ENCODE data around the gene CAMTA1.

The CAMTA1 gene

GRCh38 chr1:7293702-7294629, 508.7 kb downstream of the CAMTA1 start:
- Histone ChIP-seq H2AFZ (ENCODE audit: insufficient read depth, low read length, poor library complexity) (no peak overlapping the region), H3K9ac (ENCODE audit: low read length) (no peak overlapping the region)

DNA sequence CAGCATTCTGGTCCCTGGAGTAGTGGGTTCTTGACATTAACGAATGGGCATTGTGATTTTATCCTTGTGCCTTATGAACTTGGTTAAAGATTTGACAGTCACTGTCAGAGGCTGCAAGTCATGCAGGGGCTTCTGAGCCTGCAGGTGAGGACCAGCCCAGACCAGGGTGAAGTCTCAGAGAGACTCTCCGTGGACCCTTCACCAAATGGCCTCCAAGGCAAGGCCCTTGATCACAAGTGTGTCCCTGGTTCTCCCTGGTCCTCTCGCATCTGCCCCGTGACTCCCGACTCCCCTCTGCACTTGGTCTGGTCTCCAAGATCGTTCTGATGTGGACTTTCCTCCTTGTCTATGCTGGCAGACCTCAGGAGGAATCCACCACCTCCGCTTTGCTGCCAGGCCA, 509.4 kb downstream of the CAMTA1 start:
- no peak overlapping the region for H4K8ac ChIP-seq (ENCODE audit: low read depth, low read length)
- no peak overlapping the region for H2BK12ac ChIP-seq (ENCODE audit: low read length)
- no peak overlapping the region for H3K18ac ChIP-seq (ENCODE audit: low read length)
- no peak overlapping the region for H2BK120ac ChIP-seq (ENCODE audit: insufficient read depth, low read length, poor library complexity)
- H3K9ac ChIP-seq (ENCODE audit: low read length), result no peak overlapping the region
- H3K4me1 ChIP-seq (ENCODE audit: control insufficient read depth in 1 of 2, insufficient read depth in 2 of 2, low read length in 2 of 2), result peaks cover 3 to 6% of the 10 kb centered on the region in 2 experiments
- H2BK5ac ChIP-seq (ENCODE audit: low read depth, low read length, poor library complexity), result no peak overlapping the region
- no peaks in the 10 kb centered on the region for H3K36me3 ChIP-seq (ENCODE audit: control insufficient read depth in 1 of 2, insufficient read depth in 2 of 2, low read length in 2 of 2)
- H3K14ac ChIP-seq (ENCODE audit: low read length), result no peak overlapping the region
- no peak overlapping the region for H3K27ac ChIP-seq (ENCODE audit: low read depth, low read length)
- no peak overlapping the region for H4K12ac ChIP-seq (ENCODE audit: low read depth, low read length)
- H3K23ac ChIP-seq (ENCODE audit: low read length), result no peak overlapping the region
- no peak overlapping the region for H2AK5ac ChIP-seq (ENCODE audit: low read length)
- H3K79me2 ChIP-seq (ENCODE audit: control insufficient read depth, insufficient read depth, low read length, poor library complexity), result no peaks in the 10 kb centered on the region
- H3K9me3 ChIP-seq (ENCODE audit: insufficient read depth, low read depth, low read length), result no peaks in the 10 kb centered on the region
- no peaks in the 10 kb centered on the region for H3K27me3 ChIP-seq (ENCODE audit: insufficient read depth, low read length)
- DNase-seq, result no peak
- H3K79me1 ChIP-seq (ENCODE audit: low read length), result no peaks in the 10 kb centered on the region
- no peak overlapping the region for H3K4me3 ChIP-seq (ENCODE audit: low read depth, low read length)
- H3K4ac ChIP-seq (ENCODE audit: low read depth, low read length), result no peak overlapping the region
- H2AFZ ChIP-seq (ENCODE audit: insufficient read depth, low read length, poor library complexity), result no peak overlapping the region
- no peak overlapping the region for H4K91ac ChIP-seq (ENCODE audit: low read depth, low read length)
- WGBS (ENCODE audit: extremely low coverage, insufficient coverage, insufficient read length), result no CpG with 5 or more reads among the region's 7 CpGs
- no peak overlapping the region for H3K4me2 ChIP-seq (ENCODE audit: low read length)

More at GRCh38 chr1:7293702-7294629, 508.7 kb downstream of the CAMTA1 start:
- Histone ChIP-seq H3K4me2 (ENCODE audit: low read length) (no peak overlapping the region), H3K18ac (ENCODE audit: low read length) (no peak overlapping the region), H3K9me3 (ENCODE audit: insufficient read depth, low read depth, low read length) (no peaks in the 10 kb centered on the region), H3K4me1 (ENCODE audit: control insufficient read depth in 1 of 2, insufficient read depth in 2 of 2, low read length in 2 of 2) (peaks cover 3 to 4% of the 10 kb centered on the region in 2 experiments), H3K23ac (ENCODE audit: low read length) (no peak overlapping the region), H3K27ac (ENCODE audit: low read depth, low read length) (no peak overlapping the region), H3K27me3 (ENCODE audit: insufficient read depth, low read length) (no peaks in the 10 kb centered on the region), H3K4ac (ENCODE audit: low read depth, low read length) (no peak overlapping the region), H4K91ac (ENCODE audit: low read depth, low read length) (no peak overlapping the region), H2BK120ac (ENCODE audit: insufficient read depth, low read length, poor library complexity) (no peak overlapping the region), H4K8ac (ENCODE audit: low read depth, low read length) (no peak overlapping the region), H2AK5ac (ENCODE audit: low read length) (no peak overlapping the region), H3K4me3 (ENCODE audit: low read depth, low read length) (no peak overlapping the region), H3K79me1 (ENCODE audit: low read length) (no peaks in the 10 kb centered on the region), H3K36me3 (ENCODE audit: control insufficient read depth in 1 of 2, insufficient read depth in 2 of 2, low read length in 2 of 2) (no peaks in the 10 kb centered on the region), H4K12ac (ENCODE audit: low read depth, low read length) (no peak overlapping the region), H2BK5ac (ENCODE audit: low read depth, low read length, poor library complexity) (no peak overlapping the region), H3K14ac (ENCODE audit: low read length) (no peak overlapping the region), H3K79me2 (ENCODE audit: control insufficient read depth, insufficient read depth, low read length, poor library complexity) (no peaks in the 10 kb centered on the region), H2BK12ac (ENCODE audit: low read length) (no peak overlapping the region)
- no CpG with 5 or more reads among the region's 16 CpGs for WGBS (ENCODE audit: extremely low coverage, insufficient coverage, insufficient read length)
- no peak for DNase-seq

GRCh38 chr1:7295946-7296345, 510.7 kb downstream of the CAMTA1 start:
- H3K14ac ChIP-seq (ENCODE audit: low read length), result no peak overlapping the region
- no peak overlapping the region for H3K27ac ChIP-seq (ENCODE audit: low read depth, low read length)
- H3K4me3 ChIP-seq (ENCODE audit: low read depth, low read length), result no peak overlapping the region
- no CpG with 5 or more reads among the region's 6 CpGs for WGBS (ENCODE audit: extremely low coverage, insufficient coverage, insufficient read length)
- H3K79me2 ChIP-seq (ENCODE audit: control insufficient read depth, insufficient read depth, low read length, poor library complexity), result no peaks in the 10 kb centered on the region
- H3K18ac ChIP-seq (ENCODE audit: low read length), result no peak overlapping the region
- no peak overlapping the region for H2BK5ac ChIP-seq (ENCODE audit: low read depth, low read length, poor library complexity)
- H2AK5ac ChIP-seq (ENCODE audit: low read length), result no peak overlapping the region
- H3K79me1 ChIP-seq (ENCODE audit: low read length), result no peaks in the 10 kb centered on the region
- peaks cover 3 to 6% of the 10 kb centered on the region in 2 experiments for H3K4me1 ChIP-seq (ENCODE audit: control insufficient read depth in 1 of 2, insufficient read depth in 2 of 2, low read length in 2 of 2)
- H3K4me2 ChIP-seq (ENCODE audit: low read length), result no peak overlapping the region
- H4K12ac ChIP-seq (ENCODE audit: low read depth, low read length), result no peak overlapping the region
- H3K36me3 ChIP-seq (ENCODE audit: control insufficient read depth in 1 of 2, insufficient read depth in 2 of 2, low read length in 2 of 2), result no peaks in the 10 kb centered on the region
- no peaks in the 10 kb centered on the region for H3K9me3 ChIP-seq (ENCODE audit: insufficient read depth, low read depth, low read length)
- H3K9ac ChIP-seq (ENCODE audit: low read length), result no peak overlapping the region
- H2BK12ac ChIP-seq (ENCODE audit: low read length), result no peak overlapping the region
- no peak overlapping the region for H3K23ac ChIP-seq (ENCODE audit: low read length)
- H2BK120ac ChIP-seq (ENCODE audit: insufficient read depth, low read length, poor library complexity), result no peak overlapping the region
- H3K4ac ChIP-seq (ENCODE audit: low read depth, low read length), result no peak overlapping the region
- no peak for DNase-seq
- no peak overlapping the region for H2AFZ ChIP-seq (ENCODE audit: insufficient read depth, low read length, poor library complexity)
- no peaks in the 10 kb centered on the region for H3K27me3 ChIP-seq (ENCODE audit: insufficient read depth, low read length)
- H4K8ac ChIP-seq (ENCODE audit: low read depth, low read length), result no peak overlapping the region
- no peak overlapping the region for H4K91ac ChIP-seq (ENCODE audit: low read depth, low read length)

DNA sequence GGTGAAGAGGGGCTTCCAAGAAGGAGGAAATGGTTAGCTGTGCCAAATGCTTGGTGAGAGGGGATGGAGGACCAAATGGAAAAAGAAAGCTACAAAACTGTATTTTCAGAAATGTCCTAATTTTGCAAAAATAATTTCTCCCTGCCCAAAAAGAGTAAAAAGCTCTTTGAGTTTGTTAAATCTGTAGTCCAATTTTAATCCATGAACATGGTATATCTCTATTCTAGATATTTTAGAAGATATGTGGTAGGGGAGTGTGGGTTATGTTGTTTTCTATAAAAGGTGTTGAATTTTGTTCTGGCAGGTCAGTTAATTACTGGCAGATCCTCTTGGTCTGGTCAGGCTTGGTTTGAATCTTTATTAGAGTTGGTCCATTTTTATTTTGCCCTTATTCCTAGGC, 511.7 kb downstream of the CAMTA1 start:
- Histone ChIP-seq H3K79me1 (ENCODE audit: low read length) (no peaks in the 10 kb centered on the region), H3K4me3 (ENCODE audit: low read depth, low read length) (no peak overlapping the region), H3K27ac (ENCODE audit: low read depth, low read length) (no peak overlapping the region), H3K4me1 (ENCODE audit: control insufficient read depth in 1 of 2, insufficient read depth in 2 of 2, low read length in 2 of 2) (peaks cover 0 to 2% of the 10 kb centered on the region in 2 experiments), H2AK5ac (ENCODE audit: low read length) (no peak overlapping the region), H2BK12ac (ENCODE audit: low read length) (no peak overlapping the region), H2BK120ac (ENCODE audit: insufficient read depth, low read length, poor library complexity) (no peak overlapping the region), H2BK5ac (ENCODE audit: low read depth, low read length, poor library complexity) (no peak overlapping the region), H3K9me3 (ENCODE audit: insufficient read depth, low read depth, low read length) (no peaks in the 10 kb centered on the region), H3K18ac (ENCODE audit: low read length) (no peak overlapping the region), H3K36me3 (ENCODE audit: control insufficient read depth in 1 of 2, insufficient read depth in 2 of 2, low read length in 2 of 2) (no peaks in the 10 kb centered on the region), H3K27me3 (ENCODE audit: insufficient read depth, low read length) (no peaks in the 10 kb centered on the region), H3K4ac (ENCODE audit: low read depth, low read length) (no peak overlapping the region), H2AFZ (ENCODE audit: insufficient read depth, low read length, poor library complexity) (no peak overlapping the region), H4K91ac (ENCODE audit: low read depth, low read length) (no peak overlapping the region), H4K8ac (ENCODE audit: low read depth, low read length) (no peak overlapping the region), H3K23ac (ENCODE audit: low read length) (no peak overlapping the region), H3K9ac (ENCODE audit: low read length) (no peak overlapping the region), H3K4me2 (ENCODE audit: low read length) (no peak overlapping the region), H4K12ac (ENCODE audit: low read depth, low read length) (no peak overlapping the region), H3K79me2 (ENCODE audit: control insufficient read depth, insufficient read depth, low read length, poor library complexity) (no peaks in the 10 kb centered on the region), H3K14ac (ENCODE audit: low read length) (no peak overlapping the region)
- no peak for DNase-seq
